ENCODE data around the gene FBXO38.
"Not testable (repeated sequence)": the region's sequence is repeated elsewhere in the genome, so short reads cannot be mapped to it uniquely, and the experiment has no call there.

The FBXO38 gene

GRCh38 chr5:148465381-148466235, 81.8 kb downstream of the FBXO38 start:
- no peaks in the 10 kb centered on the region for H3K79me1 ChIP-seq (ENCODE audit: low read depth, low read length)
- H2AFZ ChIP-seq (ENCODE audit: low read length) = no peak overlapping the region
- H3K4me3 ChIP-seq (ENCODE audit: low read length in 2 of 2) = no peak overlapping the region
- H3K36me3 ChIP-seq (replicated peaks in 1 of 2; ENCODE audit: control insufficient read depth in 2 of 2, insufficient read depth in 2 of 2, low read length in 2 of 2) = no peaks in the 10 kb centered on the region
- no peak overlapping the region for H3K9ac ChIP-seq (ENCODE audit: low read depth, low read length, poor library complexity)
- no peak overlapping the region for H2BK12ac ChIP-seq (ENCODE audit: low read length)
- no peaks in the 10 kb centered on the region for H3K4me1 ChIP-seq (ENCODE audit: control insufficient read depth in 2 of 2, insufficient read depth in 1 of 2, low read depth in 1 of 2, low read length in 2 of 2)
- H3K4me2 ChIP-seq (ENCODE audit: insufficient read depth, low read length, poor library complexity, severe bottlenecking) = no peak overlapping the region
- DNase-seq (ENCODE audit: low spot score) = no peak
- H3K14ac ChIP-seq (ENCODE audit: low read length) = no peak overlapping the region
- no peak overlapping the region for H4K8ac ChIP-seq (ENCODE audit: low read depth, low read length)
- H3K18ac ChIP-seq (ENCODE audit: low read length) = no peak overlapping the region
- no CpG with 5 or more reads among the region's 4 CpGs for WGBS, 2 donors (ENCODE audit: extremely low coverage in 2 of 2, insufficient read length in 2 of 2, insufficient replicate concordance in 1 of 2)
- H3K9me3 ChIP-seq (replicated peaks in 1 of 2; ENCODE audit: control insufficient read depth in 2 of 2, insufficient read depth in 1 of 2, low read depth in 1 of 2, low read length in 2 of 2) = no peaks in the 10 kb centered on the region
- no peak overlapping the region for H4K91ac ChIP-seq (ENCODE audit: low read depth, low read length, poor library complexity)
- H2AK5ac ChIP-seq (ENCODE audit: low read depth, low read length) = no peak overlapping the region
- no peak overlapping the region for H2BK5ac ChIP-seq (ENCODE audit: low read length)
- no peak overlapping the region for H3K4ac ChIP-seq (ENCODE audit: low read length)
- no peak overlapping the region for H2BK120ac ChIP-seq (ENCODE audit: low read depth, low read length)
- no peak overlapping the region for H3K23ac ChIP-seq (ENCODE audit: low read depth, low read length, poor library complexity)
- no peaks in the 10 kb centered on the region for H3K27me3 ChIP-seq (ENCODE audit: control insufficient read depth in 3 of 3, insufficient read depth in 3 of 3, low read depth in 1 of 3, low read length in 3 of 3)
- no peak overlapping the region for H3K27ac ChIP-seq (replicated peaks; ENCODE audit: low read length)
- H2BK15ac ChIP-seq (ENCODE audit: low read length) = no peak overlapping the region

GRCh38 chr5:148466236-148466580, 82.5 kb downstream of the FBXO38 start:
- H2AFZ ChIP-seq (ENCODE audit: low read length) = no peak overlapping the region
- H4K91ac ChIP-seq (ENCODE audit: low read depth, low read length, poor library complexity) = no peak overlapping the region
- DNase-seq (ENCODE audit: low spot score) = no peak
- H2BK5ac ChIP-seq (ENCODE audit: low read length) = no peak overlapping the region
- H3K9me3 ChIP-seq (replicated peaks in 1 of 2; ENCODE audit: control insufficient read depth in 2 of 2, insufficient read depth in 1 of 2, low read depth in 1 of 2, low read length in 2 of 2) = no peaks in the 10 kb centered on the region
- no peak overlapping the region for H3K14ac ChIP-seq (ENCODE audit: low read length)
- no peak overlapping the region for H3K27ac ChIP-seq (replicated peaks; ENCODE audit: low read length)
- H2BK15ac ChIP-seq (ENCODE audit: low read length) = no peak overlapping the region
- H3K4me2 ChIP-seq (ENCODE audit: insufficient read depth, low read length, poor library complexity, severe bottlenecking) = no peak overlapping the region
- H3K4ac ChIP-seq (ENCODE audit: low read length) = no peak overlapping the region
- H2AK5ac ChIP-seq (ENCODE audit: low read depth, low read length) = no peak overlapping the region
- no peak overlapping the region for H3K18ac ChIP-seq (ENCODE audit: low read length)
- no peak overlapping the region for H2BK120ac ChIP-seq (ENCODE audit: low read depth, low read length)
- H3K23ac ChIP-seq (ENCODE audit: low read depth, low read length, poor library complexity) = no peak overlapping the region
- H3K36me3 ChIP-seq (replicated peaks in 1 of 2; ENCODE audit: control insufficient read depth in 2 of 2, insufficient read depth in 2 of 2, low read length in 2 of 2) = no peaks in the 10 kb centered on the region
- no peaks in the 10 kb centered on the region for H3K27me3 ChIP-seq (ENCODE audit: control insufficient read depth in 3 of 3, insufficient read depth in 3 of 3, low read depth in 1 of 3, low read length in 3 of 3)
- no peaks in the 10 kb centered on the region for H3K4me1 ChIP-seq (ENCODE audit: control insufficient read depth in 2 of 2, insufficient read depth in 1 of 2, low read depth in 1 of 2, low read length in 2 of 2)
- no peak overlapping the region for H4K8ac ChIP-seq (ENCODE audit: low read depth, low read length)
- H3K9ac ChIP-seq (ENCODE audit: low read depth, low read length, poor library complexity) = no peak overlapping the region
- H3K4me3 ChIP-seq (ENCODE audit: low read length in 2 of 2) = no peak overlapping the region
- no CpG with 5 or more reads among the region's 4 CpGs for WGBS, 2 donors (ENCODE audit: extremely low coverage in 2 of 2, insufficient read length in 2 of 2, insufficient replicate concordance in 1 of 2)
- no peak overlapping the region for H2BK12ac ChIP-seq (ENCODE audit: low read length)
- no peaks in the 10 kb centered on the region for H3K79me1 ChIP-seq (ENCODE audit: low read depth, low read length)

- H3K9me3 ChIP-seq (replicated peaks in 1 of 2; ENCODE audit: control insufficient read depth in 2 of 2, insufficient read depth in 1 of 2, low read depth in 1 of 2, low read length in 2 of 2) = no peaks in the 10 kb centered on the region
- no peak overlapping the region for H4K8ac ChIP-seq (ENCODE audit: low read depth, low read length)
- H3K27ac ChIP-seq (replicated peaks; ENCODE audit: low read length) = no peak overlapping the region
- H2AFZ ChIP-seq (ENCODE audit: low read length) = no peak overlapping the region
- H3K4ac ChIP-seq (ENCODE audit: low read length) = no peak overlapping the region
- peaks cover 0 to 2% (median 0%) of the 10 kb centered on the region in 3 experiments for H3K27me3 ChIP-seq (ENCODE audit: control insufficient read depth in 3 of 3, insufficient read depth in 3 of 3, low read depth in 1 of 3, low read length in 3 of 3)
- H3K4me1 ChIP-seq (ENCODE audit: control insufficient read depth in 2 of 2, insufficient read depth in 1 of 2, low read depth in 1 of 2, low read length in 2 of 2) = no peaks in the 10 kb centered on the region
- no peak overlapping the region for H2BK12ac ChIP-seq (ENCODE audit: low read length)
- H2AK5ac ChIP-seq (ENCODE audit: low read depth, low read length) = no peak overlapping the region
- H2BK120ac ChIP-seq (ENCODE audit: low read depth, low read length) = no peak overlapping the region
- no peak overlapping the region for H3K18ac ChIP-seq (ENCODE audit: low read length)
- no peaks in the 10 kb centered on the region for H3K79me1 ChIP-seq (ENCODE audit: low read depth, low read length)
- no peak overlapping the region for H2BK5ac ChIP-seq (ENCODE audit: low read length)
- DNase-seq (ENCODE audit: low spot score) = no peak
- no peak overlapping the region for H3K23ac ChIP-seq (ENCODE audit: low read depth, low read length, poor library complexity)
- H3K14ac ChIP-seq (ENCODE audit: low read length) = no peak overlapping the region
- H3K9ac ChIP-seq (ENCODE audit: low read depth, low read length, poor library complexity) = no peak overlapping the region
- no peaks in the 10 kb centered on the region for H3K36me3 ChIP-seq (replicated peaks in 1 of 2; ENCODE audit: control insufficient read depth in 2 of 2, insufficient read depth in 2 of 2, low read length in 2 of 2)
- no peak overlapping the region for H3K4me2 ChIP-seq (ENCODE audit: insufficient read depth, low read length, poor library complexity, severe bottlenecking)
- no peak overlapping the region for H3K4me3 ChIP-seq (ENCODE audit: low read length in 2 of 2)
- no peak overlapping the region for H4K91ac ChIP-seq (ENCODE audit: low read depth, low read length, poor library complexity)
- no peak overlapping the region for H2BK15ac ChIP-seq (ENCODE audit: low read length)
- no CpG with 5 or more reads among the region's 1 CpG for whole genome bisulfite sequencing, 2 donors (ENCODE audit: extremely low coverage in 2 of 2, insufficient read length in 2 of 2, insufficient replicate concordance in 1 of 2)
Observed at GRCh38 chr5:148467958-148468357, 84.2 kb downstream of the FBXO38 start.

- not testable (repeated sequence) for H2AFZ ChIP-seq (ENCODE audit: low read length); H2BK12ac ChIP-seq (ENCODE audit: low read length); H3K4me2 ChIP-seq (ENCODE audit: insufficient read depth, low read length, poor library complexity, severe bottlenecking); H3K36me3 ChIP-seq (replicated peaks in 1 of 2; ENCODE audit: control insufficient read depth in 2 of 2, insufficient read depth in 2 of 2, low read length in 2 of 2); H3K27ac ChIP-seq (replicated peaks; ENCODE audit: low read length); H3K9me3 ChIP-seq (replicated peaks in 1 of 2; ENCODE audit: control insufficient read depth in 2 of 2, insufficient read depth in 1 of 2, low read depth in 1 of 2, low read length in 2 of 2); H4K91ac ChIP-seq (ENCODE audit: low read depth, low read length, poor library complexity); H2BK120ac ChIP-seq (ENCODE audit: low read depth, low read length); H4K8ac ChIP-seq (ENCODE audit: low read depth, low read length); H3K4ac ChIP-seq (ENCODE audit: low read length); H3K23ac ChIP-seq (ENCODE audit: low read depth, low read length, poor library complexity); H2BK15ac ChIP-seq (ENCODE audit: low read length); DNase-seq (ENCODE audit: low spot score); H3K14ac ChIP-seq (ENCODE audit: low read length); H3K4me1 ChIP-seq (ENCODE audit: control insufficient read depth in 2 of 2, insufficient read depth in 1 of 2, low read depth in 1 of 2, low read length in 2 of 2); H2AK5ac ChIP-seq (ENCODE audit: low read depth, low read length); H3K4me3 ChIP-seq (ENCODE audit: low read length in 2 of 2); H2BK5ac ChIP-seq (ENCODE audit: low read length); H3K27me3 ChIP-seq (ENCODE audit: control insufficient read depth in 3 of 3, insufficient read depth in 3 of 3, low read depth in 1 of 3, low read length in 3 of 3); H3K79me1 ChIP-seq (ENCODE audit: low read depth, low read length); H3K18ac ChIP-seq (ENCODE audit: low read length); H3K9ac ChIP-seq (ENCODE audit: low read depth, low read length, poor library complexity)
- WGBS, 2 donors (ENCODE audit: extremely low coverage in 2 of 2, insufficient read length in 2 of 2, insufficient replicate concordance in 1 of 2) = no CpG with 5 or more reads among the region's 5 CpGs
Observed at GRCh38 chr5:148468746-148469145, 85.0 kb downstream of the FBXO38 start.

Data from neuronal stem cell (in vitro differentiated cells).